ENCODE measurements around the gene LPCAT2. TPM values are rescaled to one million over a fixed set of nuclear protein-coding genes. Genes with fewer than 3 reads are reported as not detected.
"Not testable (repeated sequence)": the region's sequence is repeated elsewhere in the genome, so short reads cannot be mapped to it uniquely, and the experiment has no call there.

The LPCAT2 gene
- polyA plus RNA-seq, 4 donors: 8.3 to 10.1 (median 9.6) TPM

- no peak for DNase-seq (ENCODE audit: low read depth in 4 of 4, low spot score in 2 of 4)
These were observed 67.5 kb downstream of the LPCAT2 start for GRCh38 chr16:55576384-55576783.

GRCh38 chr16:55577887-55578286 is 69.0 kb downstream of the LPCAT2 start:
- DNase-seq (ENCODE audit: low read depth in 4 of 4, low spot score in 2 of 4): no peak

GRCh38 chr16:55585631-55586030 is 76.8 kb downstream of the LPCAT2 start:
- no peak for DNase-seq (ENCODE audit: low read depth in 4 of 4, low spot score in 2 of 4)

- no peak for DNase-seq (ENCODE audit: low read depth in 4 of 4, low spot score in 2 of 4)
These were observed 79.9 kb downstream of the LPCAT2 start for GRCh38 chr16:55588799-55589198.

GRCh38 chr16:55592306-55592705 is 83.4 kb downstream of the LPCAT2 start:
- no peak for DNase-seq (ENCODE audit: low read depth in 4 of 4, low spot score in 2 of 4)

GRCh38 chr16:55597928-55598327 is 89.1 kb downstream of the LPCAT2 start:
- DNase-seq (ENCODE audit: low read depth in 4 of 4, low spot score in 2 of 4): no peak

- DNase-seq (ENCODE audit: low read depth in 4 of 4, low spot score in 2 of 4): no peak
These were observed 97.0 kb downstream of the LPCAT2 start for GRCh38 chr16:55605754-55606336.

- DNase-seq (ENCODE audit: low read depth in 4 of 4, low spot score in 2 of 4): no peak
These were observed 104.9 kb downstream of the LPCAT2 start for GRCh38 chr16:55613613-55614335.

GRCh38 chr16:55615071-55615470 is 106.2 kb downstream of the LPCAT2 start:
- no peak for DNase-seq (ENCODE audit: low read depth in 4 of 4, low spot score in 2 of 4)

- not testable (repeated sequence) for DNase-seq (ENCODE audit: low read depth in 4 of 4, low spot score in 2 of 4)
These were observed 106.8 kb downstream of the LPCAT2 start for GRCh38 chr16:55615670-55616069.

- DNase-seq (ENCODE audit: low read depth in 4 of 4, low spot score in 2 of 4): no peak
These were observed 112.9 kb downstream of the LPCAT2 start for GRCh38 chr16:55621771-55622170.

GRCh38 chr16:55622272-55622671 is 113.4 kb downstream of the LPCAT2 start:
- DNase-seq (ENCODE audit: low read depth in 4 of 4, low spot score in 2 of 4): no peak

- no peak for DNase-seq (ENCODE audit: low read depth in 4 of 4, low spot score in 2 of 4)
These were observed 114.2 kb downstream of the LPCAT2 start for GRCh38 chr16:55622930-55623561.

GRCh38 chr16:55623640-55624039 is 114.8 kb downstream of the LPCAT2 start:
- no peak for DNase-seq (ENCODE audit: low read depth in 4 of 4, low spot score in 2 of 4)

- no peak for DNase-seq (ENCODE audit: low read depth in 4 of 4, low spot score in 2 of 4)
These were observed 115.8 kb downstream of the LPCAT2 start for GRCh38 chr16:55624696-55625095.

- DNase-seq (ENCODE audit: low read depth in 4 of 4, low spot score in 2 of 4): no peak
These were observed 117.0 kb downstream of the LPCAT2 start for GRCh38 chr16:55625843-55626242.

GRCh38 chr16:55628306-55628968 is 119.6 kb downstream of the LPCAT2 start:
- no peak for DNase-seq (ENCODE audit: low read depth in 4 of 4, low spot score in 2 of 4)

GRCh38 chr16:55630774-55631173 is 121.9 kb downstream of the LPCAT2 start:
- DNase-seq (ENCODE audit: low read depth in 4 of 4, low spot score in 2 of 4): no peak

GRCh38 chr16:55632259-55632658 is 123.4 kb downstream of the LPCAT2 start:
- no peak for DNase-seq (ENCODE audit: low read depth in 4 of 4, low spot score in 2 of 4)

- DNase-seq (ENCODE audit: low read depth in 4 of 4, low spot score in 2 of 4): no peak
These were observed 125.3 kb downstream of the LPCAT2 start for GRCh38 chr16:55634193-55634592.
